Pulmonary artery endothelial cell (primary cell): ENCODE measurements around the gene AVEN. TPM values are rescaled to one million over a fixed set of nuclear protein-coding genes. Genes with fewer than 3 reads are reported as not detected.
A peak's percentile ranks its signal among the peaks of the same experiment; 100 is the strongest.

Experiments used
- DNase-seq: peaks from one replicate; pipeline ENCODE4 v3.0.0-alpha.2; 2011; ENCODE audit warnings: low read depth, low spot score
- total RNA-seq: library from RNA; depleted of rRNA; stranded (reverse); fragments of >200 nt; gene quantifications from 2 replicates; pipeline ENCODE4 v1.2.3, GENCODE V29; 2014

The AVEN gene
- total RNA-seq, 1 donor from 2014 or later, result 16.2 TPM

DNA sequence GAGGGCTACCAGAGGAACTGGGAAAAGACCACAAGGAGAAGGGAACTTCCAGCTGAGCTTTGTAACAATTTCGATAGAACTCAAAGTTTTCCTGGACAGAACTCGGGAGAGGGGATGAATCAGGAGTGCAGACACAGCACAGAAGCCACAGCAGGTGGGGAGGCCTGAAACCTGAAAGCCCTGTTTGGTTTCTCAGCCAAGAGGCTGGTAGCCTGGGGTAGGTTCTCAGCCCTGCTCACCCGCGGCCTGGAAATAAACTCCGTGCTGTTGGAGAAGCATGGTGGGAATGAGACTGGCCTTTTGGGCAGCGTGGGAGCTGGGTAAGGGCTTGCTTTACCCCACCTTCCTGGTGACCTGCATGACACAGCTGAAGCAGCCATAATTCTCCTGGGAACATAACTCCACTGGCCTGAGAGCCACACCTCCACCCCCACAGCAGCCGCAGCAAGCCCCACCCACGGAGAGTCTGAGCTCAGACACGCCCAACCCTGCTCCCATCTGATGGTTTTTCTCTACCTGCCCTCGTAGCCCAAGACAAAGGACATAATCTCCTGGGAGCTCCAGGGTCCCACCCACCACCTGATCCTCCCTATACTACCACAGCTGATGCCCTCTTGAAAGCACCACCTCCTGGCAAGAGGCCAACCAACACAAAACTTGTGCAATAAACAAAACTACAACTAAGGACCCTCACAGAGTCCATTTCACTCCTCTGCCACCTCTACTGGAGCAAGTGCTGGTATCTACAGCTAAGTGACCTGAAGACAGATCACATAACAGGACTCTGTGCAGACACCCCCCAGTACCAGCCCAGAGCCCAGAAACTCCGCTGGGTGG is 123.2 kb downstream of the AVEN start:
- DNase-seq, result no peak

DNA sequence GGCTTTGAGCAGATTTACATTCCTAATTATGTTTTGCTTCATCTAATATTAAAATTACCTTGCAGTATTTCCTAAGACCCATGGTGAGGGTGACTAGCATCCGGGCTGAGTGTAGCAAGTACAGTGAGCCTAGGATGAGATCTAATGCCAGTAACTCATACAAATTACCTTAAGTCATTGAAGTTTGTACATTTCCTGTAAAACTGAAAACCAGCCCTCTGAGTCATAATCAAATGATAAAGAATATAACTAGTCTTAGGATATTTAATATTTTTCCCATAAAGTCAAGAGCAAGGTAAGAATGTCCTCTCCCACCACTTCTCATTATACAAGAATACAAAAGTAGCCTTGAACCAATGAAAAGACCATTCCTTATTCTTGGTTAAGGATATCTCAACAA is 125.5 kb downstream of the AVEN start:
- no peak for DNase-seq

DNA sequence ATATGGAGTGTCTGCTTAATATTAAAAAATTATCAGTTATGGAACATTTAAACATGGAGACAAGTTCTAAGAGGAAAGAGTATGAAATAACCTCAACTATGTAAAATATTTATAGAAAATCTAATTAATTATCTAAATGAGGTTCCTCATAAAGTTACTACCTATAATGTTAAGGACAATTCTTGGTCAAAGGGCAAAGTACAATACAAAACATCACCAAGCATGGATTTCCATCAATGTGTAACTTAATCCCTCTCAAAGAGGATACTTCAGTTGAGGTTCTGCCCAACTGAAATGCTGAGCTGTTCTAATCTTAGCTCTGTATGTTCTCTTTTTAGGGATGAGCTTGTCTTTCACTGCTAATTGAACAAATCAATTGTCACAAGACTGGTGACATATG is 126.7 kb downstream of the AVEN start:
- no peak for DNase-seq

DNA sequence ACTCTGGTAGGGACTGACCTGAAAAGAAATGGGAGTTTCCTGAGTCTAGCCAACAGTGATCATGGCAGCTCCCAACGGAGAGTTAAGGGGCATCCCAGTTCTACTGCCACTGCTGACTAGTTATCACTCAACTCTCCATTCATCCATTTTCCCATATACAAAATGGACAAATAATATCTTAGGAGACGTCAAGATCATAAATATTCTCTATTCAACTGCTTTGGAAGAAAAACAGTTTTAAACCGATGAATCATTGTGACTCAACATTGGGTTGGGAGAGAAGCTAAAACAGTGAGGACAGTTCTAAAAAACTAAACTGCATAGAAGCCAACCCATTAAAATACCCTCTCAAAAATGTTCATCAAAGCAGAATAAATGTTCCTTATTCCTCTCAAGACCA is 128.3 kb downstream of the AVEN start:
- DNase-seq, result no peak

DNA sequence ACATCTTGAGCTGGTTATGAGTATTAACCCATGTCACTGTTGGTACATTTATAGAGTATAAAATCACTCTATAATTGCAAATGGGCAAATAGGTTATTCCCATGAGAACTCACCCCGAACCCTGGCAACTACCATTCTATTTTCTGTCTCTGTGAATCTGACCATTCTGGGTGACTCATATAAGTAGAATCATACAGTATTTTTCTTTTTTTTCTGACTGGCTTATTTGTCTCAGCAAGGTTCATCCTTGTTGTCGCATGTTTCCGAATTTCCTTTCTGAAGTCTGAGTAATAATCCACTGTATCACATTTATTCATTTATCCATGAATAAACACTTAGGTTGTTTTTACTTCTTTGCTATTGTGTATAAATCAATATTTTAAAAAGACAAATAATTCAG is 130.6 kb downstream of the AVEN start:
- no peak for DNase-seq

DNA sequence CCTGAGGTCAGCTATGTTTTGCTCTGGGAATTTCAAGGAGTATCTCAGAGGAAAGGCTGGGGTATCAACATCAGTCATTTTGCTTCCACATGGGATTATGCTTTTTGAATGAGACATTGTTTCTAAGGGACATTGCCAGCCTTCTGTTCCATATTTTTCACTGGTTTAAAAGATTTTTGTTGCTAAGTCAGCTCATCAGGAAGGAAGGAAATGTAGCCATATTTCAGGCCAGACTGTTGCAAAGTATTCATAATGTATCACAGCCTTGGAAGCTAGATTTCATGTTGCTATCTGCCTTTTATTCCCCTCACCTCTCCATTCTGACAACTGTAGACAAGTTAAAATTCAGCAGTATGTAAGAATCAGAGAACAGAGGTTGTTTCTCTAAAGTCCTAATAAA is 131.7 kb downstream of the AVEN start:
- peak; percentile 17 for DNase-seq

DNA sequence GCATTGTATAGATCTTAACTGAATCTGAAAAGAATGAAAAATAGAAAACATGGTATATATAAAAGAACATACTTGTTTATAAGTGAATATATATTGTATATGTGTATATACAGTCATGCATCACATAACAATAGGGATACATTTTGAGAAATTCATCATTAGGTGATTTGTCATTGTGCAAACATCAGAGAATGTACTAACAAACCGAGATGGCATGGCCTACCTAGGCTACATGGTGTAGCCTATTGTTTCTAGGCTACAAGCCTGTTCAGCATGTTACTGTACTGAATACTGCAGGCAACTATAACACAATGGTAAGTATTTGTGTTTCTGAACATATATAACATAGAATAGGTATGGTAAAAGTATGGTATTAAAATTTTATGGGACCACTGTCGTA is 135.3 kb downstream of the AVEN start:
- no peak for DNase-seq

DNA sequence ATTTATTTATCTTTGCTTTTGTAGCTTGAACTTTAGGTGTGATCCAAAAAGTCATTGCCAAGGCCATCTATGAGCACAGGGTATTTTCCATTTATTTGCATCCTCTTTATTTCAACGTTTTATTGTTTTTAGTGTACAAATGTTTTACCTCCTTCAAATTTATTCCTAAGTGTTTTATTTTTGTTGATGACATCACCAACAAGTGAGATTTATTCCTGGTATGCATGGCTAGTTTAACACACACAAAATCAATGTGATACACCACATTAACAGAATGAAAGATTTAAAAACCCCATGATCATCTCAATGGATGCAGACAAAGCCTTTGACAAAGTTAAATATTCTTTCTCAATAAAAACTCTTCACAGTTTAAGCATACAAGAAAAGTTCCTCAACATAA is 137.0 kb downstream of the AVEN start:
- no peak for DNase-seq

DNA sequence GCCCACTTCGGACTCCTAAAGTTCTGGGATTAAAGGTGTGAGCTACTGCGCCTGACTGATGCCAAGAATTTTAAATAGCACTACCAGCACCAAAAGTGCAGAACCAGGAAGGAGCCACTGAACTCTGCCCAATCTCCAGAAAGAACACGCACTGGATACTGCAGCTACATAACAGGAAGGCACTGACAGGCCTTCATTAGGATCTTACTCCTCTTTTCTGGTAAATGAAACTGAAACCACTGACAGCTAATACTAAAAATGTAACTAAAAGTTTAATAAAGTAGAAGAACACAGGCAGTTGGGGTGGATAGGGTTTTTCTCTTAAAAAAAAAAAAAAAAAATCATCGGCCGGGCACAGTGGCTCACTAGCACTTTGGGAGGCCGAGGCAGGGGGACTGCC is 144.8 kb downstream of the AVEN start:
- no peak for DNase-seq

DNA sequence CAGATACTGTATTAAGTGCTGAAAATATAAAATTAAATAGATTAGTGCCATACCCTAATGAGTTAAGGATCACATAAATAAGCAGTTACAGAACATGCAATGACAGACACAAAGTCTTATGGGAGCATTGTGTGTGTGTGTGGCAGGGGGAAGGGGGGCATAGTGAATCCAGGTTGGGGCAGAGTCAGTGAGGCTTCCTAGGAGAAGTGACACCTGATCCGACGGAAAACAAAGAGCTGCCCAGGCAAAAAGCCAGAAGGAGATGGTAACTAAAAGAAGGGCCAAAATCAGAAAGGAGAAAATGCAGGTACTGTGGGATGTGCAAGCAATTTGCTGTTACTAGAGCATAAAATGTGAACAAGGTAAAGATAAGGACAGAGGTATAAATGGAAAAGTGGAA is 150.8 kb downstream of the AVEN start:
- no peak for DNase-seq

DNA sequence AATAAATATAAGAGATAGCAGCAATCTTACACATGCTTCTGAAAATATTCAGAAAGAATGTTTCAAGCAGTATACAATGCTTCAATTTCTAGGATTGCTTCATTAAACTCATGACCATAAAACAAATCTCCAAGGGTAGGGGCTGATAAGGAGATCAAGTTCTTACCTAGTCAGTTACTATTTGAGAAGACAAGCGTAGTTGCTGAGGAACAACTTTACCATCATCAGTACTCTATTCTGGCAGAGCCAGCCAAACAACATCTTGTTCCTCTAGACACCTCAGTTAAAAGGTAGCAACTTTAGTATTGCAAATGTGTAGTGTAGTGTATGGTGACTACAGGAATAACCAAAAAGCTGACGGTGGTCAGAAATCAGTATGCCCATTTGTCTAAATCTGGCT is 156.1 kb downstream of the AVEN start:
- no peak for DNase-seq

DNA sequence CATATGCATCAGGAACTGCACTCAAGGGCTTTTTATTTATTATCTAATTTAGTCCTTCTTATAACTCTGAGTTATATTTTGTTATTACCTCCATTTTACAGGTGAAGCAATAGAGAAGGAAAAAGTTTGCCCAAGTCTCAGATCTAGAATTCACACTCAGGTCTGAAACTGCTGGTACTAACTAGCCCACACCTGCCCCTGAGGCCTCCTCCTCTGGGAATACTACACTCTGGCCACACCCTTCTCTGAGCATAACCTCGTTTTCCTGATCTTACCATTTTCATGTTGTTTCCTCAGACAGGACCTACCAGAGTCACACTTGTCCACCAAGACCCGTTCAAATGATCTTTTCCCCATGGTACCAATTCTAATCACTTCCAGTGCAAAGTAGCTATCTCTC is 164.8 kb downstream of the AVEN start:
- DNase-seq, result no peak

DNA sequence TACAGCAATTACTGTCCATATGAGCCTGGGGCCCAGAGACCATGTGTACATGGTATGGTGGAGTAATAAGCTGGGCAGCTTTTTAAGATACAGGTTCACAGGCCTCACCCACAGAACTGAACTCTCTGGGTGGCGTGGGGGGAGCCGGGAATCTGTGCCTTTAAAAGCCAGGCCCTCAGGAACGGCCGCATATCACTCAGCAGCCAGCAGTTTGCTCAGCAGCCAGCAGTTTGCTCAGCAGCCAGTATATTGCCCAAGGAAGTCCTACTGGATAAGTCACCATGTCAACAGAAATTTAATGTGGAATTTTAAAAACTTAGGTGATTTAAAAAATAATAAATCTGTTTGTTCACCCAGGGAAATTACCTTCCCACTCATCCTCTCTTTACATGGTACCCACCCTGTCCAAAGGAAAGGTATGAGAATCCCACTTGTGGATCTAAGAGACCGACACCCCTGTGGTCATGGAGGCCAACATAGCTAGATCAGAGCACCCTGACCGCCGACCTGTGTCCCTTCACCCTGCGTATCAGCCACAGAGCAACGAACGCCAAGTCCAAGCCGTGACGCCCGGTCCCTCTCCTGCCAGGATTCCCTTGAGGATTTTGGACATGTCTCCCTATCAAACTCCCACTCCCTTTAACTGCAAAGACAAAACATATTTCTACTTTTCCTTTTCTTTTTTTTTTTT is 166.4 kb downstream of the AVEN start:
- DNase-seq, result no peak

DNA sequence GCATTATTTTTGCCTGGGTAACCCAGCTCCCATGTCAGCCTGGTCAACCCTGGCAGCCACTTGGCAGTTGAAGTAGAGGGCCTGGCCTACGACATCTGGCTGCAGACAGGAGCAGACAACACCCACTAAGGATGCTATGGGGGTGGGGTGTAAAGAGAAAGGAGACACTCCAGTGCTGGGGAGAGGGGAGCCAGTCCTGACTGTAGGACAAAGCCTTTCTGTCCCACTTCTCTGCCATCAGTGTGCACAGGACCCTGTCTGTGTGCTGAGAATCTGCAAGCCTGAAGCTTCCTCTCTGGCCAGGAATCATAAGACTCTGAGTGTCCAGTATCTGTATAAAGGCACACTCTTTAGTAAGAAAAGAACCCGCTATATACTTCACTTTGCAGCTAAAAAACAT is 167.0 kb downstream of the AVEN start:
- DNase-seq, result no peak

DNA sequence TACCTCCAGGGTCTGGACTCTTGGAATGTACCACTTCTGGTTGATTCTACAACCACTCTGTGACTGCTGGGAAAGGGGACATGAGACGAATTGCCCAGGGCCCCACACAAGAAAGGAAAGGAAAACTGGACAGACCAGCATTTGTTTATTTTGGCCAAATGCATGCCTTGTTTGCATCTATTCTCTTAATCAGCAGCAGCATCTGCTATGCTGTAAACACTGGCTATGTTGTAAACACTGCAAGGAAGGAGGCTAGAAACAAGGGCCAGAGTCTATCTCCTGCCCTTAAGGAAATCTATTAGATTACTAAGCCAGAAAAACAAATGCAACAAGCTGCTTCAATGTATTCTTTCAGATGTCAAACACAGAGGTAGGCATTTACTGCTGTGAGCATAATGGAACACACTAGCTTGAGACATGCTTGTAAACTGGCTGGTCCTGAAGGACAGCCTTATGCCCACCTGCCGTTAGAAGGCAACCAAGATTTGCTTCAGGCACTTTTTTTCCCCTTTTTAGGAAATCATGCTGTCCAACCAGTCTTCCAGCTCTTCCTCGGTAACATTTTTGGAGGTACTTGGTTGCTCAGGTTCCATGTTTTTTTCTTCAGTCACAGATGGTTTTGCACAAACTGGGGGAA is 172.8 kb downstream of the AVEN start:
- no peak for DNase-seq

DNA sequence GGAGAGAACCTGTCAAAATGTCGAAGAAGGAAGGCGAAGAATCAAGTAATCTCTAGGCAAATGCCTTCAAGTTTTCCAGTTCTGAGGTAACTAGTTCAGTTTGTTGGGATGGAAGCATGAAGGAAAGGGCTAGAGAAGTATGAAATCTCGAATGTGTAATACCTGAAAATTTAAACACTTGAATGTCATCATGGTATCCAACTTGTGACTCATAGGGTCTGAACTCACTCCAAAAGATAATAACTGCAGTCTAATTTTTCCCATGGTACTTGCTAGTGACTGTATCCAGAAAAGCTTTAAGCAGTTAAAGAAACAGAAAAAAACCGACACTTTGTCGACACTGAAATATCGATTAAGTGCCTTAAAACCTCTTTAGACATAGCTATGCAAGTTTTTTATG is 173.6 kb downstream of the AVEN start:
- DNase-seq, result no peak

DNA sequence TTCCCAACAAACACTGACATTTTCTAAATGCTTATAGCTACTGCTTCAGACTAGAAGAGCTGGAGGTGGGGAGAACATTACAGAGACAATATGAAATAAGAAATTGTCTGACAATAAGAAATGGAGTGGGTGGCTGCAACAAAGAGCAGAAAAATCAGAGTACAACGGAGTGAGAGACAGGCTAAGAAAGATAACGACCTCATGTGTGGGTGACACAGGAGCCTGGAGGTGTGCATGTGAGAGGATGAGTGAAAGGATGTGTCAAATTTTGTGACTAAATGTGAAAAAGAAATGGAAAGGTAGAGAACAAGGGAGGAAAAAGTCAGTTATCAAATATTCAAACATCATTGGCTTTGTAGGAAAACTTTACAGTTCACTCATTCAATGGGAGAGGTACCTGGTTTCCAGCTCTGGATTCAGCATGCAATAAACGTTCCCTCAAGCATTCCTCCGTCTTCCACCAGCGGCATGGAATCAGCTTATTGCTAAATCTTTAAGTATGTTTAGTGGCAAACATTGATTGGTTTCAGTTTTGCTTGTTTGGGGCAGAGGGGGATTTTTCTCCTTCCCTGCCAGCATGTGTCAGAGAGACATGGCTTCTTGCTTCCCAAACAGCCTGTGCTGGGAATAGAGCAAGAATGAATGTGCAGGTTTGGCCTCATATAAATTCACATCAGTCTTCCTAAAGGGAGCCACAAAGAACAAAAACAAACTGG is 174.5 kb downstream of the AVEN start:
- DNase-seq, result no peak

DNA sequence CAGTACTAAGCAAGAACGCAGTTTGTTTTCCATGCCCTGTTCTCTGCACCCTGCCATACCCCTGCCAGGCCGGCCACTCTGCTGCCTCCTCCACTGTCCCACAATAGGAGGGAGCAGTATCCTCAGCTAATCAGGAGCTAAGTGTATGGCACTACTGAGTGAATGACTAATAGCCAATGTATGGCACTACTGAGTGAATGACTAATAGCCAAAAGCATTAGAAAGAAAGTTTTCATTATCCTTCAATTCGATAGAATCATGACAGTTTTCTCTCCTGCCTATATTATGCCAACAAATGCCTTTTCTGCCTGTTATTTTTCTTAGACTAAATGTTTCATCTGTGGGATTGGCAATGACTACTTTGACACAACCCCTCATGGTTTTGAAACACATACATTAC is 178.2 kb downstream of the AVEN start:
- no peak for DNase-seq

DNA sequence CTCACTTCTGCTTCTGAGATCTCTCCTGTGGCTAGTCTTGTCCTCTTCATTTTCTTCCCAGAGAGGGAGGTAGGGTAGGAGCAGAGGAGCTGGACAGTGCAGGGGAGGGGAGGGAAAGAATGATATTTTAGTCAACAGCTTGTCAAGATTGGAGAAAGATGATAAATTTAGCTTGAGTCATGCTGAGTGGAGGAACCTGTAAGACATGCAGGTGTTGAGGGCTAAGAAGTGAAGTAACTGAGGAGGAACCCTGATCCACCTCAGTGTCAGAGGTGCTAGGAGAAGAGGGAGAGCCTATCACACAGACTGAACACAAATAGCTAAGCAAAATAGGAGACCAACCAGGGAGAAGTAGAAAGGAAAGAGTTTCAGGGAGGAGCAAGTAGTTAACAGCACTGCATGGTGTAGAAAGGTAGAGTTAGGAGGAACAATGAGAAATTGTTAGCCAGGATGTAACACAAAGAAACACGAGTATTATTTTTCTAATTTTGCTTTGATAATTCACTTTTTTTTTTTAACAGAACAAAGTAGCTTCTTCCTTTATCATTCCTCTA is 178.9 kb downstream of the AVEN start:
- DNase-seq, result no peak

DNA sequence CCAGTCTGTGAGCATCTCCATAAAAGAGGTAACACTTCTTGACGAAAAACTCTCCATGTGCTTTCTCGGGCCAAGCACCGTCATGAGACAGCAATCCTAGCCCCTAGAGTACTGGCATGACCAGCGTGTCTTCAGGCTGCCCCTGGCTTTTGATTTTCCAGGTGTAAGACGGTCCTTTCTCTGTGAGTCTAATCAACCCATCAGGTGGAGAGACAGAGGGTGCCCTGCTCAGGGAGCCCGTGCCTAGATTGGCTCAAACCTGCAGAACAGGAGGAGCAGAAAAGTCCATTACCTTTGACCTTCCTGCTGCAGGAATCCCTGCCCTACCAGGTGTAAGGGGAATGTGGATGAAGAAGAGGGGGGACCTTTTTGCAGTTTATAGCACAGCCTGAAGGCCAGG is 180.2 kb downstream of the AVEN start:
- no peak for DNase-seq

DNA sequence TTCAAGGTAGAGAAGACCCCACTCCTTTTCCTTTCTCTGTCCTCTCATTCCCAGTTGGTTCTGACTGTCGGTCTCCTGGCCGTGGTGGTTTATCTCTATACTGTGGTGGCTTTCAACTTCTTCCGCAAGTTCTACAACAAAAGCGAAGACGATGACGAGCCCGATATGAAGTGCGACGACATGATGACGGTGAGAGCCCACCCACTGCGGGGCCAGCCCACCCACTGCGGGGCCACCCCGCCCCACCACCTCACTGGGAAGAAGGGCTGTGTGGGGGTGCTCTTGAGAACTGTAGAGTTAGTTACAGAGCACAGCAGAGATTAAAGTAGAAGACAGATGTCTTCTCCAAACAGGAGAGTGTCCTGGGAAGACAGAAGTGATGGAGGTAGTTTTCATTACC is 181.3 kb downstream of the AVEN start:
- DNase-seq, result no peak

DNA sequence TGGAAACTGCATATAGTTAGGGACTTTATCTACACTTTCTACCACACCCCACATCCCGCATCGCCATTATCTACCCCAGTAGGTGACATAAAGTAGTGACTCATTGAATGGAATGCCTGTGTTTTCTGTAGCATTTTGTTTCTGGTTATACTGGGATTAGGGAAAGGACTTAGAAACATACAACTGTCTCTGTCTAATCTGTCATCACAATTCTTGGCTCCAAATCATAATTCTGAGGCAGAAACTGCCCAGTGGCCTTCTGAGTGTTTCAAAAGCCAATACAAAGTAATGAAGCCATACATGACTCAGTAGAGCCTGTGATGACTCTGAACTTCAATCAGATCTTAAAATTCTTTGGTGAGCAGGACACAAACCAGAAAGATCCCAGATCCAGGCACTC is 186.4 kb downstream of the AVEN start:
- no peak for DNase-seq
